ENCODE results near the gene CETP.
"Not testable (repeated sequence)": the region's sequence is repeated elsewhere in the genome, so short reads cannot be mapped to it uniquely, and the experiment has no call there.

CETP gene

GRCh38 chr16:56934599-56935145 lies 27.1 kb upstream of the CETP start:
- DNase-seq = not testable (repeated sequence)

- DNase-seq = no peak
These were observed 26.5 kb upstream of the CETP start for GRCh38 chr16:56935201-56935600.

- no peak for DNase-seq
These were observed 25.3 kb upstream of the CETP start for GRCh38 chr16:56936491-56936890.

GRCh38 chr16:56936950-56937349 lies 24.8 kb upstream of the CETP start:
- DNase-seq = no peak

- no peak for DNase-seq
These were observed 22.9 kb upstream of the CETP start for GRCh38 chr16:56938664-56939513.

GRCh38 chr16:56939801-56940200 lies 21.9 kb upstream of the CETP start:
- DNase-seq = no peak

GRCh38 chr16:56941092-56941491 lies 20.7 kb upstream of the CETP start:
- DNase-seq = no peak

GRCh38 chr16:56941856-56942331 lies 19.9 kb upstream of the CETP start:
- DNase-seq = no peak

- no peak for DNase-seq
These were observed 17.9 kb upstream of the CETP start for GRCh38 chr16:56943761-56944375.

- no peak for DNase-seq
These were observed 16.6 kb upstream of the CETP start for GRCh38 chr16:56944954-56945839.

GRCh38 chr16:56945847-56946527 lies 15.8 kb upstream of the CETP start:
- no peak for DNase-seq

- DNase-seq = no peak
These were observed 14.8 kb upstream of the CETP start for GRCh38 chr16:56946767-56947603.

- no peak for DNase-seq
These were observed 14.2 kb upstream of the CETP start for GRCh38 chr16:56947604-56947995.

GRCh38 chr16:56948234-56948633 lies 13.5 kb upstream of the CETP start:
- no peak for DNase-seq

GRCh38 chr16:56950051-56950450 lies 11.7 kb upstream of the CETP start:
- no peak for DNase-seq

GRCh38 chr16:56950455-56950854 lies 11.3 kb upstream of the CETP start:
- no peak for DNase-seq

- DNase-seq = no peak
These were observed 10.6 kb upstream of the CETP start for GRCh38 chr16:56950881-56951771.

GRCh38 chr16:56953006-56953405 lies 8.7 kb upstream of the CETP start:
- no peak for DNase-seq

GRCh38 chr16:56956076-56956475 lies 5.7 kb upstream of the CETP start:
- no peak for DNase-seq

GRCh38 chr16:56956756-56957155 lies 5.0 kb upstream of the CETP start:
- no peak for DNase-seq

Measured in NCI-H748 treated with DMSO at 0.1 percent for 48 hours (cell line).